ENCODE results near the gene SMIM8. TPM values are rescaled to one million over a fixed set of nuclear protein-coding genes. Genes with fewer than 3 reads are reported as not detected.

SMIM8 gene
- total and polyA plus RNA-seq, 2 of the 4 experiments (the other 2 are of a cell fraction), result 2.7 to 3.6 TPM

DNA sequence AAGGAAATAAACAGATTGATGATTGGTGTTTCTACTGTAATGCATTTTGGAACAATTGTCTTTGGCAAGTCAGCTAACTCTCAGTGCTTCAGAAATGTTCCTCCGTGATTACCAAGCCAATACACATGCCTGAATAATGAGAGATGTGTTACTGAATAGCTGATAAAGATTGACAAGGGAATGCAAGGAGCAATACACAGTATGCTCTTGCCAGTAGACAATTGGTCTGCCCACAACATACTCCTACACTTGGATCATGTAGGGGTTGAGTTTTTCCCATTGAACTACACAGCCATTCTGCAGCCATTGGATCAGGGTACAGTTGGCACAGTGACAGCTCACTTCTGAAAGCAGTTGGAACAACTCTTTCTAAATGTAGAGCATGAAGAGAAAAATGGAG is 12.3 kb downstream of the SMIM8 start:
- Histone ChIP-seq H3K27ac (ENCODE audit: insufficient read depth, low read length) (no peak overlapping the region), H2AK5ac (ENCODE audit: low read depth, low read length) (no peak overlapping the region), H2AFZ (replicated peaks; ENCODE audit: low read length, poor library complexity) (no peak overlapping the region), H3K4me3 (ENCODE audit: insufficient read depth, low read depth, low read length) (no peak overlapping the region), H4K8ac (ENCODE audit: low read depth in 2 of 2, low read length in 2 of 2) (no peak overlapping the region), H2AK9ac (replicated peaks; ENCODE audit: low read depth, low read length, poor library complexity) (no peak overlapping the region), H3K9me3 (ENCODE audit: control insufficient read depth, insufficient read depth, low read length) (no peaks in the 10 kb centered on the region), H3K4me1 (ENCODE audit: control insufficient read depth, insufficient read depth, low read length) (peaks cover 6% of the 10 kb centered on the region; the same call in 1 of the 2 replicates), H4K5ac (ENCODE audit: low read depth, low read length) (no peak overlapping the region), H4K91ac (ENCODE audit: insufficient read depth, low read depth, low read length) (no peak overlapping the region), H4K20me1 (ENCODE audit: insufficient read depth, low read length) (no peaks in the 10 kb centered on the region), H3K56ac (ENCODE audit: extremely low read depth, insufficient read depth, low read length) (no peak overlapping the region), H2BK15ac (ENCODE audit: low read depth, low read length) (no peak overlapping the region), H2BK20ac (ENCODE audit: low read depth, low read length) (no peak overlapping the region), H3K23ac (ENCODE audit: low read depth, low read length) (no peak overlapping the region), H3K9me1 (ENCODE audit: insufficient read depth, low read length) (peaks cover 4% of the 10 kb centered on the region; the same call in 1 of the 2 replicates), H2BK5ac (ENCODE audit: low read depth, low read length, poor library complexity, severe bottlenecking) (no peak overlapping the region), H3K27me3 (ENCODE audit: control insufficient read depth, insufficient read depth, low read length) (no peaks in the 10 kb centered on the region), H3K4ac (ENCODE audit: low read depth, low read length) (no peak overlapping the region), H3K79me1 (ENCODE audit: low read depth in 1 of 2, low read length in 2 of 2) (peaks cover 13 to 14% of the 10 kb centered on the region in 2 experiments; a peak in 3 of 4 replicates), H3K9ac (ENCODE audit: low read depth, low read length) (no peak overlapping the region), H3K36me3 (ENCODE audit: control insufficient read depth, insufficient read depth, low read length) (no peaks in the 10 kb centered on the region), H3K4me2 (ENCODE audit: low read depth, low read length) (no peak overlapping the region), H2BK120ac (ENCODE audit: low read depth, low read length) (no peak overlapping the region), H3K18ac (ENCODE audit: low read depth, low read length) (no peak overlapping the region), H3K14ac (replicated peaks; ENCODE audit: low read depth, low read length) (no peak overlapping the region)
- CTCF ChIA-PET, result no interaction called here
- TF ChIP-seq, protein P1, sequence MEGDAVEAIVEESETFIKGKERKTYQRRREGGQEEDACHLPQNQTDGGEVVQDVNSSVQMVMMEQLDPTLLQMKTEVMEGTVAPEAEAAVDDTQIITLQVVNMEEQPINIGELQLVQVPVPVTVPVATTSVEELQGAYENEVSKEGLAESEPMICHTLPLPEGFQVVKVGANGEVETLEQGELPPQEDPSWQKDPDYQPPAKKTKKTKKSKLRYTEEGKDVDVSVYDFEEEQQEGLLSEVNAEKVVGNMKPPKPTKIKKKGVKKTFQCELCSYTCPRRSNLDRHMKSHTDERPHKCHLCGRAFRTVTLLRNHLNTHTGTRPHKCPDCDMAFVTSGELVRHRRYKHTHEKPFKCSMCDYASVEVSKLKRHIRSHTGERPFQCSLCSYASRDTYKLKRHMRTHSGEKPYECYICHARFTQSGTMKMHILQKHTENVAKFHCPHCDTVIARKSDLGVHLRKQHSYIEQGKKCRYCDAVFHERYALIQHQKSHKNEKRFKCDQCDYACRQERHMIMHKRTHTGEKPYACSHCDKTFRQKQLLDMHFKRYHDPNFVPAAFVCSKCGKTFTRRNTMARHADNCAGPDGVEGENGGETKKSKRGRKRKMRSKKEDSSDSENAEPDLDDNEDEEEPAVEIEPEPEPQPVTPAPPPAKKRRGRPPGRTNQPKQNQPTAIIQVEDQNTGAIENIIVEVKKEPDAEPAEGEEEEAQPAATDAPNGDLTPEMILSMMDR (conservative IDR thresholded peaks at IDR 0.05; ENCODE audit: low read depth, low read length), result no peak
- TF ChIP-seq RAD21 (IDR thresholded peaks at IDR 0.05; ENCODE audit: low read length) (no peak), FOS (IDR thresholded peaks at IDR 0.05; ENCODE audit: low read depth, low read length) (no peak), CEBPB (IDR thresholded peaks at IDR 0.05; ENCODE audit: low read depth, low read length) (no peak), MAZ (IDR thresholded peaks at IDR 0.05; ENCODE audit: borderline replicate concordance, low read depth, low read length) (no peak), NFE2L2 (IDR thresholded peaks at IDR 0.05; ENCODE audit: low read depth, low read length) (no peak), RCOR1 (IDR thresholded peaks at IDR 0.05; ENCODE audit: insufficient replicate concordance, low read length) (no peak), SMC3 (IDR thresholded peaks at IDR 0.05; ENCODE audit: low read depth, low read length) (no peak), MXI1 (IDR thresholded peaks at IDR 0.05; ENCODE audit: borderline replicate concordance, low read depth, low read length) (no peak), BHLHE40 (IDR thresholded peaks at IDR 0.05; ENCODE audit: low read depth, low read length) (no peak), RFX5 (IDR thresholded peaks at IDR 0.05; ENCODE audit: low read depth, low read length) (no peak), MAFK (IDR thresholded peaks at IDR 0.05; ENCODE audit: low read depth, low read length) (no peak)
- TF ChIP-seq, protein P2, sequence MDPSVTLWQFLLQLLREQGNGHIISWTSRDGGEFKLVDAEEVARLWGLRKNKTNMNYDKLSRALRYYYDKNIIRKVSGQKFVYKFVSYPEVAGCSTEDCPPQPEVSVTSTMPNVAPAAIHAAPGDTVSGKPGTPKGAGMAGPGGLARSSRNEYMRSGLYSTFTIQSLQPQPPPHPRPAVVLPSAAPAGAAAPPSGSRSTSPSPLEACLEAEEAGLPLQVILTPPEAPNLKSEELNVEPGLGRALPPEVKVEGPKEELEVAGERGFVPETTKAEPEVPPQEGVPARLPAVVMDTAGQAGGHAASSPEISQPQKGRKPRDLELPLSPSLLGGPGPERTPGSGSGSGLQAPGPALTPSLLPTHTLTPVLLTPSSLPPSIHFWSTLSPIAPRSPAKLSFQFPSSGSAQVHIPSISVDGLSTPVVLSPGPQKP (IDR thresholded peaks at IDR 0.05; ENCODE audit: borderline replicate concordance, low read depth, low read length), result no peak
- TF ChIP-seq, protein P3, sequence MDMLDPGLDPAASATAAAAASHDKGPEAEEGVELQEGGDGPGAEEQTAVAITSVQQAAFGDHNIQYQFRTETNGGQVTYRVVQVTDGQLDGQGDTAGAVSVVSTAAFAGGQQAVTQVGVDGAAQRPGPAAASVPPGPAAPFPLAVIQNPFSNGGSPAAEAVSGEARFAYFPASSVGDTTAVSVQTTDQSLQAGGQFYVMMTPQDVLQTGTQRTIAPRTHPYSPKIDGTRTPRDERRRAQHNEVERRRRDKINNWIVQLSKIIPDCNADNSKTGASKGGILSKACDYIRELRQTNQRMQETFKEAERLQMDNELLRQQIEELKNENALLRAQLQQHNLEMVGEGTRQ (IDR thresholded peaks at IDR 0.05; ENCODE audit: low read depth, low read length), result no peak
- WGBS, 2 experiments (ENCODE audit: extremely low coverage in 2 of 2, insufficient read length in 1 of 2), result no CpG with 5 or more reads among the region's 1 CpG
- POLR2A ChIA-PET (ENCODE audit: unreplicated experiment), result no interaction called here
- dilution Hi-C loops (cut with HindIII; ENCODE audit: low sequenced_read_pairs, unreplicated experiment) (no loop called here), intact Hi-C loops (cut with micrococcal nuclease) (no loop called here), in situ Hi-C loops (cut with MboI; ENCODE audit: low sequenced_read_pairs) (no loop called here)
- ATAC-seq (ENCODE audit: low read depth) (peak; percentile 57), DNase-seq (peak; percentile 69)
- no TSS peak for BruUV-seq (replicated peaks)

Measured in IMR-90 (cell line).